ENCODE measurements around the gene PET100.
A peak's percentile ranks its signal among the peaks of the same experiment; 100 is the strongest.

PET100 gene

DNA sequence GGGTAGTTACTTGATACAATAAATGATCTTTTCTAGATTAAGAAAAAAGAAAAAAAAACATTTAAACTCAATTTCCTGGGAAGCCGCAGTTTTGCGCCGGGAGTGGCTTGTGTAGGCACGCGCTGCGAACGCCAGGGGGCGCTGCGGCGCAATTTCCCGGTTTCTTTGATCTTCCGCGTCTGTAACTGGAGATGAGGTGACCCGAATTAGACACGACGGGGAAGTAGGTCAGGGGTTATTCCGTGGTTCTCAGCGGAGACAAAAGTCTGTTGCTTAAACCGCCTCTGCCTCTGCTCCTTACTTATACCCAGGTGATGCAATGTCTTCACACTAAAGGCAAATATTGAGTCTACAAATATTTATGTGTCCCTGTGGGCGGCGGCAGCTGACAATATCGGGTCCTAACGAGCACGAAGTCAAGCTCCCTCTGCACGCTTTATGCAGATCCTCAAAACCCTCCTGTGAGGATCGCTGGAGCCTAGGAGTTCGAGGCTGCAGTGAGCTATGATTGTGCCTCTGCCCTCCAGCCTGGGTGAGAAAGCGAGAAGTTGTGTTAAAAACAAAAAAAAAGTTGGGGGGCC lies 22.6 kb downstream of the PET100 start:
- peak; percentile 87 for DNase-seq (ENCODE audit: low spot score)

DNA sequence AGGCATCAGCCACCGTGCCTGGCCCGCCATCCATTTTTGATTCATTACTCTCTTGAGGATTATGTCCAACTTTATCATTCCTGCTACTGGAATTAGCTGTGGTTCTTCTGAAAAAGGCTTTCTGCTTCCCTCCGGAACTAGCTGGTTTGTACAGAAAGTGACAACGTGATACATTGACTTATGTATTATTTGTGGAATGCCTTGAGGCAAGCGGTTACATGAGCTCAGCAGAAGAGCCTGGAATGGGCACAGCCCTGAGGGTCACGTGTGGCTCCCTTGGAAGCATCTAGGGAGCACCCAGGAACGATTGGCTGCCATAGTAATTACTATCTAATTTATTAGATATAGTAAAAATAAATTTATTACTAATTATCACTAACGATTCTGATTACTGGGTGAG lies 24.8 kb downstream of the PET100 start:
- no peak for DNase-seq (ENCODE audit: low spot score)

DNA sequence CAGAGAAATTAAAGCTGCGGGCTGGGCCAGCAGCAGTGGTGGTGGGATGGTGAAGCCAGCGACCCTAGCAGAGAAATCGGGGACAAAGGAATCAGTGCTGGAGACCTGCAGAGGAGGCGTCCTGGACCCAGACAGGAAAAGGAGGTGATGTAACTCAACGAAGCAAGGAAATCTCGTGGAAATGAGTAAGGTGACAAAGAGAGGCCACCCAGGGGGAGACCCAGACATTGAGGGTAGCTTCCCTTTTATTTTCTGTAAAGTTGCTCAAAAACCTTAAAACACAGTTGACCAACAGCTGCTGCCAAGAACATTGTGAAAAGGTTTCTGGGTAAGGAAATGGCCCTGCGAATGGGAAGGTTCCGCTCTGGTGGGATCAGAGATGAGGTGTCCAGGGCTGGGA lies 26.0 kb downstream of the PET100 start:
- DNase-seq (ENCODE audit: low spot score): no peak

GRCh38 chr19:7657131-7657751 lies 27.6 kb downstream of the PET100 start:
- DNase-seq (ENCODE audit: low spot score): peak; percentile 17

GRCh38 chr19:7658219-7658686 lies 28.7 kb downstream of the PET100 start:
- DNase-seq (ENCODE audit: low spot score): peak; percentile 54

DNA sequence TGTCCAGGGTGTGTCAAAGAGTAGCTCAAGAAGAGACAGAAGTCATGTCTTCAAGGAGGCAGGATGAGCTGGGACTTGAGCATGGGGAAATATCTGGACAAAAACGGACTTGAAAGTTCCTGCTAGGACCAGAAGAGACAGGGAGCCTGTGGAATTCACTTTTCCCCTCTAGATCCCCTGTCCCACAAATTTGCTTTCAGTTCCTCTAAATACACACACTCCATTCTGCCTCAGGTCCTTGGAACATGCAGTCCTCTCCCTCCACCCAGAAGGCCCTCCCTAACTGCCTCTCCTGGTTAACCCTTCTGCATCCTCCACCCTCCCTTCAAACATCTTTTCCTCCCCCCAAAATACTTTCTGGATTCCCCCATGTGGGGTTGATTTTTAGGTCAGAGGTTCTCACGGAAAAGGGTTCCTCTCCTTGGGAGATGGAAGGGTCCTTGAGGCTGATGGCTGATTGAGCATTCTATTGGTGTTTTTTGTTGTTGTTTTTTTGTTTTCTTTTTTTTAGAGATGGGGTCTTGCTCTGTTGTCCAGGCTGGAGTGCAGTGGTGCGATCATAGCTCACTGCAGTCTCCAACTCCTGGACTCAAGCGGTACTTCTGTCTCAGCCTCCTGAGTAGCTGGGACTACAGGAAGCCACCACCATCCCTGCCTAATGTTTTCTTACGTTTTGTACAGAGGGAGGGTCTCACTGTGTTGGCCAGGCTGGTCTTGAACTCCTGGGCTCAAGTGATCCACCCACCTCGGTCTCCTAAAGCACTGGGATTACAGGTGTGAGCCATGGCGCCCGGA lies 32.3 kb downstream of the PET100 start:
- no peak for DNase-seq (ENCODE audit: low spot score)

- no peak for DNase-seq (ENCODE audit: low spot score)
Measured at GRCh38 chr19:7662657-7663056, 33.1 kb downstream of the PET100 start.

GRCh38 chr19:7663706-7664105 lies 34.1 kb downstream of the PET100 start:
- no peak for DNase-seq (ENCODE audit: low spot score)

- no peak for DNase-seq (ENCODE audit: low spot score)
Measured at GRCh38 chr19:7665076-7665475, 35.5 kb downstream of the PET100 start.

- no peak for DNase-seq (ENCODE audit: low spot score)
Measured at GRCh38 chr19:7668842-7669241, 39.2 kb downstream of the PET100 start, which contains the start of gene RETN. TSS of gene RETN (plus strand) at chr19:7669049. CDS start at chr19:7669327, 278 bp downstream.

GRCh38 chr19:7669641-7670040 lies 40.0 kb downstream of the PET100 start:
- DNase-seq (ENCODE audit: low spot score): no peak

- DNase-seq (ENCODE audit: low spot score): no peak
Measured at GRCh38 chr19:7670150-7670783, 40.7 kb downstream of the PET100 start.

DNA sequence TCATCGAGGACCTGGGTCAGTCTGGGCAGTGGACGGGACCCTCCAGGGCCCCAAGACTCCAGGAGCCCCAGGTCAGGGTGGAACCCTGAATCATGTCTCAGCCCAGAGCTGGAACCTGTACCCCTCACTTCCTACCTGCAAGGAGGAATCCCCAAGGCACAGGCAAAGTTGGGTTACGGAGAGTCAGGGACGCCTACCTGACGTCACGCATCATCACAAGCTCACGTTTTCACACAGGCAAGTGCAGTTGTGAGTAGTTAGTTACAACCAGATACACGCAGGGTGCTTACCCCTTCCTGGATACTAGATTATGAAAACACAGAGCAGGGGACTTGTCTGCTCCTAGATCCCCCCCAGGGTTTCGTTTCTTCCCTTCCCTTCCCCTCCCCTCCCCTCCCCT lies 41.2 kb downstream of the PET100 start:
- no peak for DNase-seq (ENCODE audit: low spot score)

- DNase-seq (ENCODE audit: low spot score): no peak
Measured at GRCh38 chr19:7672522-7672921, 42.9 kb downstream of the PET100 start.

- DNase-seq (ENCODE audit: low spot score): peak; percentile 27
Measured at GRCh38 chr19:7674010-7675005, 44.7 kb downstream of the PET100 start.

DNA sequence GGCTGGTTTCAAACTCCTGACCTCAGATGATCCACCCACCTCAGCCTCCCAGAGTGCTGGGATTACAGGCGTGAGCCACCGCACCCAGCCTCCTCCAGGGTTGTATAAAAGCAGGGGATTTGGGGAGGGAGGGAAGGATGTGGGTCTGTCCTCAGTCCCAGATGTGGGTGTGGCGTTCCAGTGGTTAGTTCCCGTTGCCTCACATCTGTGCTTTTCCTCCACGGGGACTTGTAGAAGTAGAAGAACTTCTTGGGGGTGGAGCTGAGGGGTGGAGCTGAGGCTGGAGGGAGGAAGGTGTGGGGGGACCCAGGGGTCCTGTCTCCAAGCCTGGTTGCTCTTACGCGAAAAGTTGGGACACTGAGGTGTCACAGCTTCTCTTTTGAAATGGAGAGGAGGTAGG lies 46.8 kb downstream of the PET100 start:
- no peak for DNase-seq (ENCODE audit: low spot score)

DNA sequence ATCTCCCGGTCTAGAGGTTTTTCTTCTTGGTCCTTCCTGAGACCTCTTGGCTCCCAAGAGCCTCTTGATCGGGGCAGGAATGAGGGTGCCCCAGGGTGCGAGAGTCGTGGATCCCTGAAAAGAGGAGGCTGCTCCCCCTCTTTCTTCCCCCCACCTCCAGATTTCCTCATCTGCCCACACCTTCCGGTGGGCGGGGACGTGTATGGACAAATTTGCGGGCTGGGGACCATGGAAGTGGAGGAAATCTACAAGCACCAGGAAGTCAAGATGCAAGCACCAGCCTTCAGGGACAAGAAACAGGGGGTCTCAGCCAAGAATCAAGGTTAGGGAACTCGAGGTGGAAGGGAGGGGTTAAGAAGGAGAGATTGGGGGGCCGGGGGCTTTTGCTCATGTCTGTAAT lies 47.3 kb downstream of the PET100 start, which contains the start of gene MCEMP1:
Gene MCEMP1, plus strand, starts transcription at position 237 of the 400 bp plus-strand sequence. Its CDS starts 31 bp downstream, at position 268.
- no peak for DNase-seq (ENCODE audit: low spot score)

GRCh38 chr19:7677669-7678311 lies 48.2 kb downstream of the PET100 start:
- DNase-seq (ENCODE audit: low spot score): no peak

DNA sequence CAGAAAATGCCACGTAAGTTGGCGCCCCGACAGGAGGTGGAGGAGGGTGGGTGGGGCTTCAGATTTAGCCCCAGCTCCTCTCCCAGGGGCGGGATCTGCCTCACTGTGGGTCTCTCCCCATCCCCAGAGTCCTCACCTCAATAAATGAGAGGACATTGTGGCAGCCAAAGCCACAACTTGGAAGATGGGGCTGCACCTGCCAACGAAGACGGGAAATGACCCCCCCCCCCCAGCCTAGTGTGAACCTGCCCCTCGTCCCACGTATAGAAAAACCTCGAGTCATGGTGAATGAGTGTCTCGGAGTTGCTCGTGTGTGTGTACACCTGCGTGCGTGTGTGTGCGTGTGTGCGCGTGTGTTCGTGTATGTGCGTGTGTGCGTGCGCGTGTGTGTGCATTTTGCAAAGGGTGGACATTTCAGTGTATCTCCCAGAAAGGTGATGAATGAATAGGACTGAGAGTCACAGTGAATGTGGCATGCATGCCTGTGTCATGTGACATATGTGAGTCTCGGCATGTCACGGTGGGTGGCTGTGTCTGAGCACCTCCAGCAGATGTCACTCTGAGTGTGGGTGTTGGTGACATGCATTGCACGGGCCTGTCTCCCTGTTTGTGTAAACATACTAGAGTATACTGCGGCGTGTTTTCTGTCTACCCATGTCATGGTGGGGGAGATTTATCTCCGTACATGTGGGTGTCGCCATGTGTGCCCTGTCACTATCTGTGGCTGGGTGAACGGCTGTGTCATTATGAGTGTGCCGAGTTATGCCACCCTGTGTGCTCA lies 49.6 kb downstream of the PET100 start:
- peak; percentile 75 for DNase-seq (ENCODE audit: low spot score)

Measured in CD4-positive, alpha-beta T cell treated with Interleukin-15 for 4 hours (primary cell).